Measurements from ENCODE around the gene RETREG3. TPM values are rescaled to one million over a fixed set of nuclear protein-coding genes. Genes with fewer than 3 reads are reported as not detected.

Gene RETREG3
- total and polyA plus RNA-seq, 2 of the 13 experiments (the other 11 are each of a cell fraction or from before 2014, with no cell fraction given) = 47.0 to 55.8 TPM

DNA sequence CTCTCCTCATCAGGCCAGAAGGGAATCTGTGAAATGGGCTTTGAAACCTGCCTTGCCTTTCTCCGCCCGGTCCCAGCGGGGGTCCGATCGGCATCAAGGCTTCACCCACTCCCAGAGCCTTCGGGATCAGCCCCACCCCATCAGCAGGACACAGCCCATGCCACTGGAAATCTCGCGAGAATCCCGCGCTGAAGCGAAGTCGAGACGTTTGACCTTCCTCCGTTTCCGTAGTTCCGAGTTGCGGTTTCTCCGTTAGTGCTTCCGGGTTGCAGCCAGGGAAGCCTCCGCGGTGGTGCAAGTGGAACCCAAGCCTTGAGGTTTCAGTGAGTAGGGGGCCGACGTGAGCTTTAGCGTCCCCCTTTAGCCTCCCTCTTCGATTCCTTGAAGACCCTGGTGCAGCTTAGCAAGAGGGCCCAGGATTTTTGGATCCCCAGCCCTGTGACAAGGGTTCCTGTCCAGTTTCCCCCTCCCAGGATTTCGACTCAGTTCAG is 47.2 kb downstream of the RETREG3 start, which contains the start of gene COASY (continued):
- peak; percentile 87 for TF ChIP-seq ZKSCAN8 (CRISPR knock-in tag; IDR thresholded peaks at IDR 0.05; ENCODE audit: borderline replicate concordance)
- TF ChIP-seq ZSCAN31 (CRISPR knock-in tag; IDR thresholded peaks at IDR 0.05; ENCODE audit: low read depth) = 0 out of 2 replicates have a peak, but pooled peaks have one; percentile 39
- TF ChIP-seq POLR2AphosphoS2 (IDR thresholded peaks at IDR 0.05; ENCODE audit: low read depth, low read length) = peak; percentile 90
- TF ChIP-seq ZNF781 (CRISPR knock-in tag; IDR thresholded peaks at IDR 0.05; ENCODE audit: borderline replicate concordance, not compliant biosample characterization) = no peak
- peak; percentile 66 for TF ChIP-seq ZNF556 (CRISPR knock-in tag; IDR thresholded peaks at IDR 0.05; ENCODE audit: borderline replicate concordance)
- TF ChIP-seq, protein P1, sequence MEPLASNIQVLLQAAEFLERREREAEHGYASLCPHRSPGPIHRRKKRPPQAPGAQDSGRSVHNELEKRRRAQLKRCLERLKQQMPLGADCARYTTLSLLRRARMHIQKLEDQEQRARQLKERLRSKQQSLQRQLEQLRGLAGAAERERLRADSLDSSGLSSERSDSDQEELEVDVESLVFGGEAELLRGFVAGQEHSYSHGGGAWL (CRISPR knock-in tag; IDR thresholded peaks at IDR 0.05) = no peak; the same call in 1 of the 2 replicates
- peak; percentile 82 for TF ChIP-seq GTF2F1 (IDR thresholded peaks at IDR 0.05; ENCODE audit: low read length)
- TF ChIP-seq ZBTB7A (CRISPR knock-in tag; IDR thresholded peaks at IDR 0.05) = no peak
- peak; percentile 66 for TF ChIP-seq ZNF629 (CRISPR knock-in tag; conservative IDR thresholded peaks at IDR 0.05)
- TF ChIP-seq ZNF772 (CRISPR knock-in tag; IDR thresholded peaks at IDR 0.05) = peak; percentile 86; the same call in 1 of the 2 replicates
- TF ChIP-seq, protein P2, sequence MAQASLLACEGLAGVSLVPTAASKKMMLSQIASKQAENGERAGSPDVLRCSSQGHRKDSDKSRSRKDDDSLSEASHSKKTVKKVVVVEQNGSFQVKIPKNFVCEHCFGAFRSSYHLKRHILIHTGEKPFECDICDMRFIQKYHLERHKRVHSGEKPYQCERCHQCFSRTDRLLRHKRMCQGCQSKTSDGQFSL (CRISPR knock-in tag; IDR thresholded peaks at IDR 0.05) = peak; percentile 54; the same call in 1 of the 2 replicates
- peak; percentile 84 for TF ChIP-seq ISL2 (CRISPR knock-in tag; IDR thresholded peaks at IDR 0.05)
- TF ChIP-seq ZNF780A (CRISPR knock-in tag; IDR thresholded peaks at IDR 0.05) = no peak
- TF ChIP-seq EED (CRISPR knock-in tag; IDR thresholded peaks at IDR 0.05) = peak; percentile 49; the same call in 1 of the 2 replicates
- TF ChIP-seq TSC22D2 (CRISPR knock-in tag; IDR thresholded peaks at IDR 0.05; ENCODE audit: borderline replicate concordance) = peak; percentile 81; the same call in 1 of the 2 replicates
- TF ChIP-seq HOXA9 (CRISPR knock-in tag; IDR thresholded peaks at IDR 0.05; ENCODE audit: borderline replicate concordance) = no peak
- TF ChIP-seq FOSL1 (CRISPR knock-in tag; IDR thresholded peaks at IDR 0.05; ENCODE audit: borderline replicate concordance) = no peak
- no peak for TF ChIP-seq TMF1 (CRISPR knock-in tag; IDR thresholded peaks at IDR 0.05; ENCODE audit: low read depth)
- TF ChIP-seq, protein P3, sequence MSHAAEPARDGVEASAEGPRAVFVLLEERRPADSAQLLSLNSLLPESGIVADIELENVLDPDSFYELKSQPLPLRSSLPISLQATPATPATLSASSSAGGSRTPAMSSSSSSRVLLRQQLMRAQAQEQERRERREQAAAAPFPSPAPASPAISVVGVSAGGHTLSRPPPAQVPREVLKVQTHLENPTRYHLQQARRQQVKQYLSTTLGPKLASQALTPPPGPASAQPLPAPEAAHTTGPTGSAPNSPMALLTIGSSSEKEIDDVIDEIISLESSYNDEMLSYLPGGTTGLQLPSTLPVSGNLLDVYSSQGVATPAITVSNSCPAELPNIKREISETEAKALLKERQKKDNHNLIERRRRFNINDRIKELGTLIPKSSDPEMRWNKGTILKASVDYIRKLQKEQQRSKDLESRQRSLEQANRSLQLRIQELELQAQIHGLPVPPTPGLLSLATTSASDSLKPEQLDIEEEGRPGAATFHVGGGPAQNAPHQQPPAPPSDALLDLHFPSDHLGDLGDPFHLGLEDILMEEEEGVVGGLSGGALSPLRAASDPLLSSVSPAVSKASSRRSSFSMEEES (CRISPR knock-in tag; IDR thresholded peaks at IDR 0.05) = peak; percentile 80
- TF ChIP-seq ZNF331 (CRISPR knock-in tag; IDR thresholded peaks at IDR 0.05) = peak; percentile 60
- TF ChIP-seq ZNF614 (CRISPR knock-in tag; IDR thresholded peaks at IDR 0.05; ENCODE audit: borderline replicate concordance) = peak; percentile 60; the same call in 1 of the 2 replicates
- TF ChIP-seq MED1 (CRISPR knock-in tag; IDR thresholded peaks at IDR 0.05) = peak; percentile 83
- TF ChIP-seq PHF20 (CRISPR knock-in tag; IDR thresholded peaks at IDR 0.05) = peak; percentile 95
- peak; percentile 60; the same call in 1 of the 2 replicates for TF ChIP-seq ZNF543 (CRISPR knock-in tag; IDR thresholded peaks at IDR 0.05)
- peak; percentile 99 for TF ChIP-seq KAT8 (CRISPR knock-in tag; IDR thresholded peaks at IDR 0.05)
- TF ChIP-seq ZNF605 (CRISPR knock-in tag; IDR thresholded peaks at IDR 0.05) = peak; percentile 99
- no peak for TF ChIP-seq PPARG (CRISPR knock-in tag; conservative IDR thresholded peaks at IDR 0.05)
- peak; percentile 92 for TF ChIP-seq POLR2G (IDR thresholded peaks at IDR 0.05; ENCODE audit: low read depth, low read length)

Data from HepG2 (cell line).